ENCODE results near the gene LAMA5.

The LAMA5 gene

GRCh38 chr20:62342910-62343309, 24.2 kb downstream of the LAMA5 start:
- no peaks in the 10 kb centered on the region for H3K9me3 Mint-ChIP-seq (ENCODE audit: low read depth)
- H3K27me3 Mint-ChIP-seq = peaks cover 6% of the 10 kb centered on the region
- no peaks in the 10 kb centered on the region for H3K4me1 Mint-ChIP-seq (ENCODE audit: low read depth)
- H3K36me3 Mint-ChIP-seq = no peaks in the 10 kb centered on the region
- no peak overlapping the region for H3K4me3 Mint-ChIP-seq
- no peak overlapping the region for H3K27ac Mint-ChIP-seq

GRCh38 chr20:62339647-62340062, 27.5 kb downstream of the LAMA5 start:
- peaks cover 6% of the 10 kb centered on the region for H3K27me3 Mint-ChIP-seq
- H3K27ac Mint-ChIP-seq = no peak overlapping the region
- no peak overlapping the region for H3K4me3 Mint-ChIP-seq
- H3K4me1 Mint-ChIP-seq (ENCODE audit: low read depth) = no peaks in the 10 kb centered on the region
- no peaks in the 10 kb centered on the region for H3K36me3 Mint-ChIP-seq
- no peaks in the 10 kb centered on the region for H3K9me3 Mint-ChIP-seq (ENCODE audit: low read depth)

- H3K4me1 Mint-ChIP-seq (ENCODE audit: low read depth) = no peaks in the 10 kb centered on the region
- H3K4me3 Mint-ChIP-seq = no peak overlapping the region
- no peaks in the 10 kb centered on the region for H3K9me3 Mint-ChIP-seq (ENCODE audit: low read depth)
- no peak overlapping the region for H3K27ac Mint-ChIP-seq
- H3K36me3 Mint-ChIP-seq = no peaks in the 10 kb centered on the region
- H3K27me3 Mint-ChIP-seq = peaks cover 6% of the 10 kb centered on the region
Observed at GRCh38 chr20:62338294-62338620, 28.9 kb downstream of the LAMA5 start.

GRCh38 chr20:62337558-62338293, 29.4 kb downstream of the LAMA5 start:
- H3K27ac Mint-ChIP-seq = no peak overlapping the region
- peaks cover 6% of the 10 kb centered on the region for H3K27me3 Mint-ChIP-seq
- no peaks in the 10 kb centered on the region for H3K9me3 Mint-ChIP-seq (ENCODE audit: low read depth)
- no peaks in the 10 kb centered on the region for H3K4me1 Mint-ChIP-seq (ENCODE audit: low read depth)
- no peak overlapping the region for H3K4me3 Mint-ChIP-seq
- no peaks in the 10 kb centered on the region for H3K36me3 Mint-ChIP-seq

- Mint-ChIP-seq H3K4me3 (no peak overlapping the region), H3K27me3 (peaks cover 6% of the 10 kb centered on the region), H3K36me3 (no peaks in the 10 kb centered on the region)
Observed at GRCh38 chr20:62336775-62337557, 30.1 kb downstream of the LAMA5 start.

GRCh38 chr20:62336329-62336728, 30.8 kb downstream of the LAMA5 start:
- H3K36me3 Mint-ChIP-seq = no peaks in the 10 kb centered on the region
- no peak overlapping the region for H3K27ac Mint-ChIP-seq
- H3K27me3 Mint-ChIP-seq = peaks cover 6% of the 10 kb centered on the region
- no peaks in the 10 kb centered on the region for H3K9me3 Mint-ChIP-seq (ENCODE audit: low read depth)
- no peak overlapping the region for H3K4me3 Mint-ChIP-seq
- no peaks in the 10 kb centered on the region for H3K4me1 Mint-ChIP-seq (ENCODE audit: low read depth)

More at GRCh38 chr20:62336775-62337557, 30.1 kb downstream of the LAMA5 start:
- Mint-ChIP-seq H3K27ac (no peak overlapping the region), H3K4me1 (ENCODE audit: low read depth) (no peaks in the 10 kb centered on the region), H3K9me3 (ENCODE audit: low read depth) (no peaks in the 10 kb centered on the region)

- Mint-ChIP-seq H3K27me3 (peaks cover 6% of the 10 kb centered on the region), H3K36me3 (no peaks in the 10 kb centered on the region), H3K4me1 (ENCODE audit: low read depth) (no peaks in the 10 kb centered on the region), H3K27ac (no peak overlapping the region), H3K4me3 (no peak overlapping the region), H3K9me3 (ENCODE audit: low read depth) (no peaks in the 10 kb centered on the region)
Observed at GRCh38 chr20:62335532-62335931, 31.6 kb downstream of the LAMA5 start.

- Mint-ChIP-seq H3K4me3 (no peak overlapping the region), H3K9me3 (ENCODE audit: low read depth) (no peaks in the 10 kb centered on the region), H3K27me3 (peaks cover 4% of the 10 kb centered on the region), H3K36me3 (no peaks in the 10 kb centered on the region), H3K27ac (no peak overlapping the region), H3K4me1 (ENCODE audit: low read depth) (no peaks in the 10 kb centered on the region)
Observed at GRCh38 chr20:62334881-62335280, 32.2 kb downstream of the LAMA5 start.

- Mint-ChIP-seq H3K27me3 (no peaks in the 10 kb centered on the region), H3K27ac (no peak overlapping the region), H3K4me1 (ENCODE audit: low read depth) (no peaks in the 10 kb centered on the region), H3K9me3 (ENCODE audit: low read depth) (no peaks in the 10 kb centered on the region), H3K36me3 (no peaks in the 10 kb centered on the region), H3K4me3 (no peak overlapping the region)
Observed at GRCh38 chr20:62333820-62334595, 33.1 kb downstream of the LAMA5 start.

GRCh38 chr20:62332989-62333819, 33.9 kb downstream of the LAMA5 start:
- Mint-ChIP-seq H3K4me3 (no peak overlapping the region), H3K36me3 (no peaks in the 10 kb centered on the region), H3K9me3 (ENCODE audit: low read depth) (no peaks in the 10 kb centered on the region), H3K4me1 (ENCODE audit: low read depth) (no peaks in the 10 kb centered on the region), H3K27me3 (no peaks in the 10 kb centered on the region), H3K27ac (no peak overlapping the region)

GRCh38 chr20:62332421-62332820, 34.7 kb downstream of the LAMA5 start:
- Mint-ChIP-seq H3K9me3 (ENCODE audit: low read depth) (no peaks in the 10 kb centered on the region), H3K27ac (no peak overlapping the region), H3K27me3 (no peaks in the 10 kb centered on the region), H3K4me3 (no peak overlapping the region), H3K36me3 (no peaks in the 10 kb centered on the region), H3K4me1 (ENCODE audit: low read depth) (no peaks in the 10 kb centered on the region)

GRCh38 chr20:62331347-62331746, 35.8 kb downstream of the LAMA5 start:
- no peak overlapping the region for H3K4me3 Mint-ChIP-seq
- H3K36me3 Mint-ChIP-seq = no peaks in the 10 kb centered on the region
- H3K4me1 Mint-ChIP-seq (ENCODE audit: low read depth) = no peaks in the 10 kb centered on the region
- no peaks in the 10 kb centered on the region for H3K9me3 Mint-ChIP-seq (ENCODE audit: low read depth)
- H3K27ac Mint-ChIP-seq = no peak overlapping the region
- H3K27me3 Mint-ChIP-seq = no peaks in the 10 kb centered on the region

GRCh38 chr20:62330576-62331317, 36.4 kb downstream of the LAMA5 start:
- H3K4me1 Mint-ChIP-seq (ENCODE audit: low read depth) = no peaks in the 10 kb centered on the region
- H3K27ac Mint-ChIP-seq = no peak overlapping the region
- H3K9me3 Mint-ChIP-seq (ENCODE audit: low read depth) = no peaks in the 10 kb centered on the region
- no peaks in the 10 kb centered on the region for H3K27me3 Mint-ChIP-seq
- H3K36me3 Mint-ChIP-seq = no peaks in the 10 kb centered on the region
- no peak overlapping the region for H3K4me3 Mint-ChIP-seq
